ENCODE measurements around the gene CARD16.
A peak's percentile ranks its signal among the peaks of the same experiment; 100 is the strongest.

The CARD16 gene

DNA sequence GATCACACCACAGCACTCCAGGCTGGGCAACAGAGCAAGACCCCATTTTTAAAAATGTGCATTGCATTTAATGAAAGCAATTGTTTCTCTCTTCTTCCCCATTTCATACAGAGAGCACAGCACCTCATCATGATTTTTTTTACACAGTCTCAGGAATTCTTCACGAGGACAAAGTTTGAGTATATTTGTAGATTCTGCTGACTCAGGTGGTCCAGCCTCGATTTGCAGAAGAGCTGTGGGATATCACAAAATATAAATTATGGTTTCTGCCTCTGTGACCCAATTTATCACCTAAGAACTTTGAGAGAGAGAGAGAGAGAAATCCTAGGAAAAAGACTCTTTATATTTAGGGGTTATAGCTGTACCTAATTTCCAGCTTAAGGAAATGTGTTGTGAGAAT lies 42.0 kb downstream of the CARD16 start:
- Histone ChIP-seq H3K4me3 (ENCODE audit: low read length, poor library complexity, severe bottlenecking) (no peak overlapping the region), H3K79me2 (ENCODE audit: insufficient read depth, low read length) (no peaks in the 10 kb centered on the region), H3K4me2 (ENCODE audit: low read depth, low read length, poor library complexity, severe bottlenecking) (no peak overlapping the region), H4K20me1 (ENCODE audit: insufficient read depth, low read length, poor library complexity, severe bottlenecking) (no peaks in the 10 kb centered on the region), H2AFZ (ENCODE audit: low read length) (no peak overlapping the region), H3F3A (ENCODE audit: low read depth) (no peaks in the 10 kb centered on the region), H3K9ac (ENCODE audit: low read depth, low read length, poor library complexity, severe bottlenecking) (no peak overlapping the region), H3K9me3 (ENCODE audit: insufficient read depth, low read depth, low read length) (no peaks in the 10 kb centered on the region), H3K27me3 (ENCODE audit: insufficient read depth, low read length, poor library complexity, severe bottlenecking) (no peaks in the 10 kb centered on the region), H3K36me3 (ENCODE audit: insufficient read depth, low read length) (no peaks in the 10 kb centered on the region), H3K9me2 (replicated peaks; ENCODE audit: low read depth, low read length) (no peaks in the 10 kb centered on the region), H3K4me1 (ENCODE audit: insufficient read depth, low read length, poor library complexity, severe bottlenecking) (peaks cover 16% of the 10 kb centered on the region)
- TF ChIP-seq EZH2phosphoT487 (IDR thresholded peaks at IDR 0.05; ENCODE audit: borderline replicate concordance): no peak
- TF ChIP-seq, protein P1, sequence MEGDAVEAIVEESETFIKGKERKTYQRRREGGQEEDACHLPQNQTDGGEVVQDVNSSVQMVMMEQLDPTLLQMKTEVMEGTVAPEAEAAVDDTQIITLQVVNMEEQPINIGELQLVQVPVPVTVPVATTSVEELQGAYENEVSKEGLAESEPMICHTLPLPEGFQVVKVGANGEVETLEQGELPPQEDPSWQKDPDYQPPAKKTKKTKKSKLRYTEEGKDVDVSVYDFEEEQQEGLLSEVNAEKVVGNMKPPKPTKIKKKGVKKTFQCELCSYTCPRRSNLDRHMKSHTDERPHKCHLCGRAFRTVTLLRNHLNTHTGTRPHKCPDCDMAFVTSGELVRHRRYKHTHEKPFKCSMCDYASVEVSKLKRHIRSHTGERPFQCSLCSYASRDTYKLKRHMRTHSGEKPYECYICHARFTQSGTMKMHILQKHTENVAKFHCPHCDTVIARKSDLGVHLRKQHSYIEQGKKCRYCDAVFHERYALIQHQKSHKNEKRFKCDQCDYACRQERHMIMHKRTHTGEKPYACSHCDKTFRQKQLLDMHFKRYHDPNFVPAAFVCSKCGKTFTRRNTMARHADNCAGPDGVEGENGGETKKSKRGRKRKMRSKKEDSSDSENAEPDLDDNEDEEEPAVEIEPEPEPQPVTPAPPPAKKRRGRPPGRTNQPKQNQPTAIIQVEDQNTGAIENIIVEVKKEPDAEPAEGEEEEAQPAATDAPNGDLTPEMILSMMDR (conservative IDR thresholded peaks at IDR 0.05; ENCODE audit: low read length): no peak

DNA sequence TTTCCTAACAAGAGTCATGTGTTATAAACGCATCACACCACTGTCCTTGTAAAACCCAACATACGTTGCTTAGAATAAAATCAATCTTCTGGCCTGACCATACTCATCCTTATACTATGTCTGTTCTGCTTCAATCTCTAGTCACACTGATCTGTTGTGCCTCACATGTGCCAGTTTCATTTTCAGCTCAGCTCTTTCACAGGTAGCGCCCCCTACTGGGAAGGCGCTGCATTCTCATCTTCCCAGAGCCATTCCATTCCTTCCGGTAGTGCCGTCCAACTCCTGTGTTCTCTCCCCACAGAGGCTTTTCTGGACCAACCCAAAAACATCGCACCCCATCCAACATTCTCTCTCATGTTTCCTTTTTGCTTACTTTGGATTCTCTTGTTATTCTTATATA lies 44.3 kb downstream of the CARD16 start:
- no peak overlapping the region for H3K9ac ChIP-seq (ENCODE audit: low read depth, low read length, poor library complexity, severe bottlenecking)
- no peak overlapping the region for H3K4me3 ChIP-seq (ENCODE audit: low read length, poor library complexity, severe bottlenecking)
- no peaks in the 10 kb centered on the region for H3K9me2 ChIP-seq (replicated peaks; ENCODE audit: low read depth, low read length)
- no peak overlapping the region for H3K4me2 ChIP-seq (ENCODE audit: low read depth, low read length, poor library complexity, severe bottlenecking)
- no peaks in the 10 kb centered on the region for H3K4me1 ChIP-seq (ENCODE audit: insufficient read depth, low read length, poor library complexity, severe bottlenecking)
- H2AFZ ChIP-seq (ENCODE audit: low read length): no peak overlapping the region
- H3K9me3 ChIP-seq (ENCODE audit: insufficient read depth, low read depth, low read length): no peaks in the 10 kb centered on the region
- no peaks in the 10 kb centered on the region for H3F3A ChIP-seq (ENCODE audit: low read depth)
- H3K36me3 ChIP-seq (ENCODE audit: insufficient read depth, low read length): no peaks in the 10 kb centered on the region
- H3K79me2 ChIP-seq (ENCODE audit: insufficient read depth, low read length): no peaks in the 10 kb centered on the region
- H3K27me3 ChIP-seq (ENCODE audit: insufficient read depth, low read length, poor library complexity, severe bottlenecking): no peaks in the 10 kb centered on the region
- no peaks in the 10 kb centered on the region for H4K20me1 ChIP-seq (ENCODE audit: insufficient read depth, low read length, poor library complexity, severe bottlenecking)
- TF ChIP-seq, protein P1 (conservative IDR thresholded peaks at IDR 0.05; ENCODE audit: low read length): peak; percentile 98
- TF ChIP-seq EZH2phosphoT487 (IDR thresholded peaks at IDR 0.05; ENCODE audit: borderline replicate concordance): no peak

DNA sequence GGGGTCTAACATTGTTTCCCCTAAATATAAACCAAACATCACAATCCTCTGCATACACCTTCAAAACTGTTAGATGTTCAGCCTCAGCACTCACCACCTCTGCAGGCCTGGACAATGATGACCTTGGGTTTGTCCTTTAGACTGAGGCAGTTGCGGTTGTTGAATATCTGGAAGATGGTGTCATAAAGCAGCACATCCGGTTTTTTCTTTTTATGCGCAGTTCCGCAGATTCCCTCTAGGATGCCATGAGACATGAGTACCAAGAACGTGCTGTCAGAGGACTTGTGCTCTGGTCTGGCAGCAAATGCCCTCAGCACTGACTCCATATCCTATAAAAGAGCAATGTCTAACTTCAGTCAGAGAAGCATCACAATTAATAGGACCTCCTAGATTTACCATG lies 45.0 kb downstream of the CARD16 start:
- no peak overlapping the region for H3K4me3 ChIP-seq (ENCODE audit: low read length, poor library complexity, severe bottlenecking)
- no peaks in the 10 kb centered on the region for H4K20me1 ChIP-seq (ENCODE audit: insufficient read depth, low read length, poor library complexity, severe bottlenecking)
- no peaks in the 10 kb centered on the region for H3F3A ChIP-seq (ENCODE audit: low read depth)
- no peaks in the 10 kb centered on the region for H3K9me2 ChIP-seq (replicated peaks; ENCODE audit: low read depth, low read length)
- no peaks in the 10 kb centered on the region for H3K27me3 ChIP-seq (ENCODE audit: insufficient read depth, low read length, poor library complexity, severe bottlenecking)
- no peaks in the 10 kb centered on the region for H3K79me2 ChIP-seq (ENCODE audit: insufficient read depth, low read length)
- no peaks in the 10 kb centered on the region for H3K36me3 ChIP-seq (ENCODE audit: insufficient read depth, low read length)
- no peaks in the 10 kb centered on the region for H3K9me3 ChIP-seq (ENCODE audit: insufficient read depth, low read depth, low read length)
- no peak overlapping the region for H2AFZ ChIP-seq (ENCODE audit: low read length)
- H3K9ac ChIP-seq (ENCODE audit: low read depth, low read length, poor library complexity, severe bottlenecking): no peak overlapping the region
- no peak for TF ChIP-seq EZH2phosphoT487 (IDR thresholded peaks at IDR 0.05; ENCODE audit: borderline replicate concordance)
- TF ChIP-seq, protein P1 (conservative IDR thresholded peaks at IDR 0.05; ENCODE audit: low read length): no peak; the same call in 1 of the 2 replicates
- no peaks in the 10 kb centered on the region for H3K4me1 ChIP-seq (ENCODE audit: insufficient read depth, low read length, poor library complexity, severe bottlenecking)
- H3K4me2 ChIP-seq (ENCODE audit: low read depth, low read length, poor library complexity, severe bottlenecking): no peak overlapping the region
